IMR-90 (cell line): ENCODE measurements around the gene MYO5A. TPM values are rescaled to one million over a fixed set of nuclear protein-coding genes. Genes with fewer than 3 reads are reported as not detected.
A peak's percentile ranks its signal among the peaks of the same experiment; 100 is the strongest.

Source experiments
- ATAC-seq: fragments of 200-7000 bp; cut with Tn5 transposase; 2 replicates; pipeline ENCODE4 v1.9.1; 2020; ENCODE audit warnings: low read depth, mild to moderate bottlenecking, moderate library complexity
- BruUV-seq: library from RNA; stranded (reverse); fragments of 400-500 nt; replicated peaks from 2 replicates; lab custom pipeline; 2021; lab: Mats Ljungman, UMichigan
- CTCF ChIA-PET: fragments of 300-600 bp; formaldehyde crosslinking; extraction: SDS; loops from one replicate; lab custom pipeline; 2021; ENCODE audit warnings: antibody characterized with exemption; lab: Yijun Ruan, JAX
- POLR2A ChIA-PET: fragments of 300-600 bp; sonication (Branson Sonifier 250); formaldehyde crosslinking; loops from one replicate; lab custom pipeline; 2022; ENCODE audit warnings: antibody characterized with exemption; ENCODE audit not compliant: unreplicated experiment; lab: Charles Lee
- DNase-seq: peaks from one replicate; pipeline ENCODE4 v3.0.0; 2013
- H2AFZ ChIP-seq: replicated peaks from 2 replicates; pipeline ENCODE3; 2013; ENCODE audit warnings: low read length, mild to moderate bottlenecking; ENCODE audit not compliant: poor library complexity
- H2AK5ac ChIP-seq: 2 replicates; pipeline ENCODE4 v1.6.1; 2013; ENCODE audit warnings: low read depth, low read length, inconsistent platforms
- H2AK9ac ChIP-seq: replicated peaks from 2 replicates; pipeline ENCODE3; 2013; ENCODE audit warnings: mild to moderate bottlenecking, low read depth, low read length, moderate library complexity; ENCODE audit not compliant: poor library complexity
- H2BK120ac ChIP-seq: 2 replicates; pipeline ENCODE4 v1.6.1; 2013; ENCODE audit warnings: low read depth, low read length, inconsistent platforms
- H2BK15ac ChIP-seq: 3 replicates; pipeline ENCODE4 v1.6.1; 2013; ENCODE audit warnings: low read depth, low read length, inconsistent platforms
- H2BK20ac ChIP-seq: 2 replicates; pipeline ENCODE4 v1.6.1; 2013; ENCODE audit warnings: low read depth, mild to moderate bottlenecking, inconsistent platforms, low read length, moderate library complexity
- H2BK5ac ChIP-seq: 2 replicates; pipeline ENCODE4 v1.6.1; 2013; ENCODE audit warnings: mild to moderate bottlenecking, low read depth, low read length, inconsistent platforms; ENCODE audit not compliant: poor library complexity, severe bottlenecking
- H3K14ac ChIP-seq: replicated peaks from 2 replicates; pipeline ENCODE4 v1.6.1; 2013; ENCODE audit warnings: low read depth, low read length, inconsistent platforms
- H3K18ac ChIP-seq: 2 replicates; pipeline ENCODE4 v1.6.1; 2013; ENCODE audit warnings: low read depth, low read length, control low read depth
- H3K23ac ChIP-seq: 2 replicates; pipeline ENCODE4 v1.6.1; 2013; ENCODE audit warnings: low read depth, low read length, inconsistent platforms
- H3K27ac ChIP-seq: 2 replicates; pipeline ENCODE4 v1.5.1; 2013; ENCODE audit warnings: mild to moderate bottlenecking, control low read depth, low read length; ENCODE audit not compliant: insufficient read depth
- H3K27me3 ChIP-seq: 2 replicates; pipeline ENCODE4 v1.6.1; 2013; ENCODE audit warnings: low read length; ENCODE audit not compliant: control insufficient read depth, insufficient read depth
- H3K36me3 ChIP-seq: 2 replicates; pipeline ENCODE4 v1.6.1; 2013; ENCODE audit warnings: low read length, mixed read lengths; ENCODE audit not compliant: control insufficient read depth, insufficient read depth
- H3K4ac ChIP-seq: 2 replicates; pipeline ENCODE4 v1.6.1; 2013; ENCODE audit warnings: low read depth, low read length, inconsistent platforms
- H3K4me1 ChIP-seq: 2 replicates; pipeline ENCODE4 v1.6.1; 2013; ENCODE audit warnings: low read length, mixed read lengths; ENCODE audit not compliant: control insufficient read depth, insufficient read depth
- H3K4me2 ChIP-seq: 2 replicates; pipeline ENCODE4 v1.6.1; 2013; ENCODE audit warnings: low read depth, mild to moderate bottlenecking, control low read depth, low read length, moderate library complexity
- H3K4me3 ChIP-seq: 2 replicates; pipeline ENCODE4 v1.5.1; 2013; ENCODE audit warnings: low read depth, mild to moderate bottlenecking, control low read depth, low read length, moderate library complexity; ENCODE audit not compliant: insufficient read depth
- H3K56ac ChIP-seq: 2 replicates; pipeline ENCODE4 v1.6.1; 2013; ENCODE audit warnings: low read length, inconsistent platforms; ENCODE audit not compliant: insufficient read depth; ENCODE audit errors: extremely low read depth
- H3K79me1 ChIP-seq, 2 experiments: 2 replicates each; pipeline ENCODE4 v1.6.1; 2013; ENCODE audit warnings: low read length in 2 of 2, inconsistent platforms in 1 of 2, low read depth in 1 of 2
- H3K9ac ChIP-seq: 2 replicates; pipeline ENCODE4 v1.6.1; 2013; ENCODE audit warnings: low read depth, low read length, control low read depth
- H3K9me1 ChIP-seq: 2 replicates; pipeline ENCODE4 v1.6.1; 2013; ENCODE audit warnings: low read length, inconsistent platforms; ENCODE audit not compliant: insufficient read depth
- H3K9me3 ChIP-seq: 2 replicates; pipeline ENCODE4 v1.6.1; 2013; ENCODE audit warnings: low read length; ENCODE audit not compliant: control insufficient read depth, insufficient read depth
- H4K20me1 ChIP-seq: 2 replicates; pipeline ENCODE4 v1.6.1; 2013; ENCODE audit warnings: low read length, inconsistent platforms; ENCODE audit not compliant: insufficient read depth
- H4K5ac ChIP-seq: 2 replicates; pipeline ENCODE4 v1.6.1; 2013; ENCODE audit warnings: mild to moderate bottlenecking, low read depth, low read length, control low read depth
- H4K8ac ChIP-seq, 2 experiments: 2 replicates each; pipeline ENCODE4 v1.6.1; 2013; ENCODE audit warnings: low read depth in 2 of 2, low read length in 2 of 2, control low read depth in 1 of 2, inconsistent platforms in 1 of 2
- H4K91ac ChIP-seq: 2 replicates; pipeline ENCODE4 v1.6.1; 2013; ENCODE audit warnings: low read depth, low read length, inconsistent platforms; ENCODE audit not compliant: insufficient read depth
- POLR2A ChIP-seq: IDR thresholded peaks from 2 replicates; pipeline ENCODE4 v1.6.1; 2012; ENCODE audit warnings: mild to moderate bottlenecking, low read depth, low read length
- RFX5 ChIP-seq: IDR thresholded peaks from 2 replicates; pipeline ENCODE4 v1.8.0; 2012; ENCODE audit warnings: low read depth, mild to moderate bottlenecking, low read length, moderate library complexity
- WGBS, 2 experiments: methylation state at CpG; one replicate each; pipeline versions ENCODE4 v1.1.5 to v1.1.7; 2013; ENCODE audit warnings: missing lambda C conversion rate in 2 of 2; ENCODE audit not compliant: insufficient read length in 1 of 2; ENCODE audit errors: extremely low coverage in 2 of 2; 5-methylcytosine and 5-hydroxymethylcytosine counted together
- dilution Hi-C: fragments of 300-500 bp; cut with HindIII; formaldehyde crosslinking; loops from one replicate; pipeline ENCODE4 v1.14.3; 2018; ENCODE audit warnings: low sequenced_read_pairs; ENCODE audit not compliant: unreplicated experiment
- in situ Hi-C: fragments of 300-500 bp; cut with MboI; formaldehyde crosslinking; loops from 3 replicates; pipeline ENCODE4 v1.14.3; 2019; ENCODE audit warnings: low sequenced_read_pairs, inconsistent platforms, mixed read lengths
- intact Hi-C: fragments of 100-400 bp; cut with micrococcal nuclease; formaldehyde crosslinking; loops from 2 replicates; pipeline ENCODE4 v1.10.0; 2022
- polyA plus RNA-seq, 3 experiments: library from polyadenylated mRNA; depleted of rRNA; stranded (reverse); fragments of >200 nt; gene quantifications; 2 replicates each; pipeline ENCODE4 v1.2.3, GENCODE V29; 2012; ENCODE audit warnings: low replicate concordance in 1 of 3
- total RNA-seq: library from RNA; depleted of rRNA; stranded (reverse); fragments of >200 nt; gene quantifications from 2 replicates; pipeline ENCODE4 v1.2.3, GENCODE V29; 2012

Gene MYO5A
- total and polyA plus RNA-seq, 2 of the 4 experiments (the other 2 are of a cell fraction), result 19.4 to 69.2 TPM

DNA sequence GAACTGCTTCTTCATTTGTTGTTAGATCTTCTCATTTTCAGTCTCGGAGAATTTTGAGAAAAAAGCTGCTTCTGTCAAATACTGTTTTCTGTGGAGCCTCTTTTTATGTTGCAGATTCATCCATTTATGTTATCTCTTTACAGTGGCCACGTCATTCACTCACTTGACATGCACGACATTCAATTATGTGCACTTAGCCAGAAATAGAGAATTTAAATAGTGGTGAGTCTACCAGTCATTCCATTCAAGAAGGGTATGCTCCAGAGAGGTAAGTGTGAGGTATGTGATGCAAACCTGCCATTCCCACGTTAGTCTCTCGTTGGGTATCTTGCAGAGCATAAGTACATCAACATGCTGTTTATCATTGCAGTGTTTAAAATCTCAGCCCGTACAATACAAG is 30.3 kb upstream of the MYO5A start:
- no peak for ATAC-seq
- CTCF ChIA-PET, result interaction anchor here (0.6 kb wide), 1 partner anchor 143 kb away, joined by 3 read pairs; no protein-coding TSS in a partner anchor
- dilution Hi-C loops, result no loop called here

More for the DNA sequence above, 30.3 kb upstream of the MYO5A start:
- Histone ChIP-seq H3K4me1 (peaks cover 17% of the 10 kb centered on the region), H4K20me1 (peaks cover 44% of the 10 kb centered on the region), H3K23ac (no peak overlapping the region), H3K79me1 (peaks cover 4 to 35% of the 10 kb centered on the region in 2 experiments; a peak in 2 of 4 replicates), H2AK5ac (no peak overlapping the region), H3K4ac (no peak overlapping the region; the same call in 1 of the 2 replicates), H3K4me3 (no peak overlapping the region), H3K9me3 (no peaks in the 10 kb centered on the region), H3K27ac (no peak overlapping the region), H3K27me3 (no peaks in the 10 kb centered on the region), H2BK20ac (no peak overlapping the region), H3K4me2 (no peak overlapping the region), H3K56ac (no peak overlapping the region), H2BK120ac (no peak overlapping the region), H3K36me3 (peaks cover 2% of the 10 kb centered on the region; the same call in 1 of the 2 replicates), H3K14ac (0 out of 2 replicates have a peak overlapping the region, but pooled peaks have one; percentile 8), H2AK9ac (no peak overlapping the region), H3K18ac (peak overlapping the region; percentile 24; the same call in 1 of the 2 replicates), H4K8ac (0 out of 4 replicates have a peak overlapping the region, but pooled peaks of 1 of the 2 experiments have one; percentile 11), H2BK5ac (peak overlapping the region; percentile 37), H4K91ac (no peak overlapping the region), H2BK15ac (no peak overlapping the region), H3K9ac (no peak overlapping the region), H3K9me1 (peaks cover 9% of the 10 kb centered on the region), H2AFZ (no peak overlapping the region), H4K5ac (no peak overlapping the region)
- DNase-seq, result no peak
- in situ Hi-C loops (no loop called here), intact Hi-C loops (no loop called here)
- no TSS peak for BruUV-seq
- WGBS, 2 experiments, result 100% methylated on average over 2 of the region's 6 CpGs; no CpG with 5 or more reads in 1 of the 2 experiments
- TF ChIP-seq RFX5 (no peak), POLR2A (no peak)
- POLR2A ChIA-PET, result no interaction called here
